GM10266 (cell line): ENCODE results near the gene GALNT13.

Experiments
- DNase-seq: peaks from one replicate; pipeline ENCODE4 v3.0.0; 2012; ENCODE audit errors: extremely low spot score
- CTCF ChIP-seq: IDR thresholded peaks from 2 replicates; pipeline ENCODE4 v1.5.1; 2012; ENCODE audit warnings: mild to moderate bottlenecking, low read depth; ENCODE audit not compliant: control insufficient read depth, insufficient read depth; ENCODE audit errors: missing control alignments

Gene GALNT13

DNA sequence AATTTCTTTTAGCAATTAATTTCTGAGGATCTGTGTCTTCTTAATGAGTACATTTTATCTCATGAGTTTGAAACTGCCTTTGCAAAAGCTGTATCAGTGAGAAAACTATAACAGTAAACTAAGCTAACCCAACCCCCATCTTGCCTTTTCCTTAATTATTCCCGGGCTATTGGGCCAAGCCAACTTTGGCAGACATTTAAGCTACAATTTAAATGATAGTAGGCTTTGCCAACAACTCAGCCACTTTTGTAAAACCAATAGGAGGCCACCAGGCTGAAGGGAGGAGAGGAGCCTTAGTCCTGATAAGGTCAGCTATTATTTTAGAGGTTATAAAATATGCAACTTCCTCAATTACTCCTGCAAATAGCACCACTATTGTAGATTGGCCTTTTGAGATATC, 608.8 kb downstream of the GALNT13 start:
- DNase-seq = no peak
- TF ChIP-seq CTCF = no peak

DNA sequence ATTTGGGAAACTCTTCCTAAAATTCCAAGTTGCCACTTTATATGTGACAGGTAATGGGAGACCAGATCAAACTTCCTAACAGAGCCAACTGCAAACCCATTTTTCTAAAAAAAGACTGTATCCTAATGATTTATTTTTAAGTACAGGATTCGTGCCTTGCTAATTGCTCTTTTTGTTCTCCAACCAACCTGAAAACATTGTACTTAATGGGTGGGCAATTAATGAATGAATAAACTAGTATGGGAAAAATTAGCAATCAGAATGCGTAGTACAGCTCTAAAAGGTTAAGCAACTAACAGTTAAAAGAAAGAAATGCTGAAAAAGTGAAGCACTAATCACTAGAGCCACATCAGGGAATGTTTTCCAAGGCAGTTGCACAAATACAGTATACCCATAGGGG, 609.6 kb downstream of the GALNT13 start:
- no peak for DNase-seq
- no peak for TF ChIP-seq CTCF

DNA sequence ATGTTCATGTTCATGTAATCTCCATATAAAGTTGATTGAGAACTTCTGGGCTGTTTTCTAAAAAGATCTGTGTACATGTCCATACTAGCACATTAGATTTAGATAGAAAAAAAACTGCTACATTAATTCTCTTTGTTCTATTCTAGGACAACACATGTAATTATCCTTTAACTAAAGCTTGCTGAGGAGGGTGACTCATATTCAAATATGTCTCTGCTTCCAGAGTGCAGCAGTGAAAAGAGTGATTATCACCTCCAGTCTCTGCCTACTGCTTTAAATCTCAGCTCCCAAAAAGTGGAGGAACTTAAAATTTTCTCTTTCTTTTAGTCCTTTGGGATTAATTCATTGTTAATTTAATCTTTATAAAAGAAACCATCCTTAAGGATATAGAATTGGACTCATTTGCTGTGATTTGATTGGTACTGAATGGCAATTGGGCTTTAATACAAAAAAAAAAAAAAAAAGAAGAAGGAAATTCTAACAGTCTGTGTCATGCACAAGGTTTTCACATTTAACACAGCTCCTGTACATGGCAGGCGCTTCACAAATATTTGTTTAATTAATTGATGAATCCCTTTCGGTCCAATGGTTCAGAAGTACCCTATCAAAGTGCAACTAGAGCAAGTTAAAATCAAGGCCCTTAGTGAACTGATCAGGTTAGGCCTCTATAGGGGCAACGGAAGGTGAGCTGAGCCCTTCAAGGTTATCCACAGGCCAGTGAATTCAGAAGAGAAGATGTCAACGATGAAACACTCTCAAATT, 612.8 kb downstream of the GALNT13 start:
- no peak for DNase-seq
- no peak for TF ChIP-seq CTCF

DNA sequence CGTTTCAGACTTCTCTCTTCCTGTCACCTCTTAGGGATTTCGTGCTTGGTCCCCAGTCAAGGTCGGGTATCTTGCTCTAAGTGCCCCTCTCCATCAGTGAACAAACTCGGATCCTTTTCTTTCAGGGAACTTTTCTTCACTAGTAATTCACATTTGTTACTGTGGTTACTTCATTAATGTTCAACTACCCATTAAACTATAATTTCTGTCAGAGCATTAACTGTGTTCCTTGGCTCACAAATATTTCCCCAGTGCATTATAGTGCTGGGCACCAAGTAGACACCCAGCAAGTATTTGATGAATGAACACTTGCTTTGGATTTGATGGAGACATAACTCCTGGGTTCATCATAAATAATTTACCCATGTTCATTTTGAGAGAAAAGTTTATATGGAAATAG, 617.1 kb downstream of the GALNT13 start:
- TF ChIP-seq CTCF = no peak
- DNase-seq = no peak

DNA sequence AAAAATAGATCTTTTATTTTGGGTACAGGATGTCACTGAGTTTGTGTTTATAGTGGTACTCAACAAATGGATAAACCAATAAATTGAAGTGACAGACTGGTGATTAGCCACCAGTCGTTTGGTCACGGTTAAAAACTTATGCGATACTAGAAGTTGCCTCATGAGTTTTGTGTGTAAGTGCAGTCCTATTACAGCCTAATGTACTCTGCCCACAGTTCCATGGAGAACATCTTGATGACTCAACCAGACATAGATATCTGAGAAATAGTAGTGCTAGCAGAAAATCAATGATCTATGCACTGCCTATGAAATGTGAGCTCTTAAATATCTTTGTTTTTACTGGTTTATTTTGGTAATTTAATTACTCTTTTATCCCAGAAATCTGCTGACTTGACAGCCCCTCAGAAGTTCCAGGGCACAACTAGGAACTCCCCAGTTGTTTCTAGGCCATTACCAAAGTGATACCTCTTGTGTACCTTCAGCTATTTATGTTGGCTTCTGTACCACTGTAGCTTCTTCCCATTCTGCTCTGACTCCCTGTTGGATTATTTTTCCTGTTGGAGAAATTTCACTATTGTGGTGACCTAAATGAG, 617.6 kb downstream of the GALNT13 start:
- no peak for DNase-seq
- TF ChIP-seq CTCF = no peak

GRCh38 chr2:154490530-154490929, 618.8 kb downstream of the GALNT13 start:
- DNase-seq = no peak
- TF ChIP-seq CTCF = no peak

- no peak for TF ChIP-seq CTCF
- no peak for DNase-seq
Observed at GRCh38 chr2:154495455-154495868, 623.7 kb downstream of the GALNT13 start.
